ENCODE data around the gene DNASE1L3. TPM values are rescaled to one million over a fixed set of nuclear protein-coding genes. Genes with fewer than 3 reads are reported as not detected.

DNASE1L3 gene
- total and polyA plus RNA-seq, 2 of the 13 experiments (the other 11 are each of a cell fraction or from before 2014, with no cell fraction given), result 0.86 to 1.7 TPM

GRCh38 chr3:58222161-58222724 is 11.5 kb upstream of the DNASE1L3 start:
- Histone ChIP-seq H3K79me2 (ENCODE audit: insufficient read depth, low read length) (no peaks in the 10 kb centered on the region), H3K4me3 (replicated peaks in 1 of 3; ENCODE audit: insufficient read depth in 1 of 3, low read depth in 2 of 3, low read length in 3 of 3) (peak overlapping the region in 2 of 3 experiments; percentile 19 to 36; a peak in 3 of 6 replicates), H3K27me3 (ENCODE audit: control insufficient read depth in 1 of 2, insufficient read depth in 2 of 2, low read length in 2 of 2) (peaks cover 0 to 17% of the 10 kb centered on the region in 2 experiments; a peak in 2 of 5 replicates), H2AFZ (ENCODE audit: low read length) (no peak overlapping the region), H3K36me3 (replicated peaks in 1 of 2; ENCODE audit: control insufficient read depth in 1 of 2, insufficient read depth in 2 of 2, low read length in 2 of 2) (no peaks in the 10 kb centered on the region), H3K27ac (ENCODE audit: extremely low read length, insufficient read depth, low read length) (peak overlapping the region; percentile 32), H3K9me3 (ENCODE audit: low read length) (no peaks in the 10 kb centered on the region), H3K4me2 (ENCODE audit: low read depth, low read length) (peak overlapping the region; percentile 75), H4K20me1 (ENCODE audit: insufficient read depth, low read length) (no peaks in the 10 kb centered on the region), H3K4me1 (ENCODE audit: insufficient read depth, low read length) (peaks cover 43% of the 10 kb centered on the region), H3K9ac (ENCODE audit: insufficient read depth, low read depth, low read length) (no peak overlapping the region)
- CTCF ChIA-PET (ENCODE audit: low intra/inter-chr PET ratio, low total read pairs), result no interaction called here
- BruUV-seq (replicated peaks), result no TSS peak
- ATAC-seq, result peak; percentile 67
- FAIRE-seq, result peak; percentile 61
- intact Hi-C loops (cut with micrococcal nuclease; ENCODE audit: unreplicated experiment), result loop anchor here (2.0 kb wide), 1 partner anchor 15 kb away; the partner anchor contains the start of gene ABHD6
- DNase-seq (ENCODE audit: low spot score), result peak; percentile 77
- under 1% methylated on average over 8 of the region's 8 CpGs for WGBS (ENCODE audit: low lambda C conversion rate)
- in situ Hi-C loops (cut with HindIII; ENCODE audit: extremely low pct_ligation_motif_present, low pct_unique_long_range_greater_than_20kb), result no loop called here
- POLR2A ChIA-PET, result interaction anchor here (2.5 kb wide), 1 partner anchor 34 kb away, joined by 5 read pairs; no protein-coding TSS in a partner anchor
- TF ChIP-seq ZNF205 (CRISPR knock-in tag; IDR thresholded peaks at IDR 0.05) (peak; percentile 80; the same call in 1 of the 2 replicates), ZHX2 (IDR thresholded peaks at IDR 0.05; ENCODE audit: low read depth) (no peak), ZHX2 (CRISPR knock-in tag; IDR thresholded peaks at IDR 0.05; ENCODE audit: borderline replicate concordance) (no peak), ZNF792 (CRISPR knock-in tag; IDR thresholded peaks at IDR 0.05) (0 out of 2 replicates have a peak, but pooled peaks have one; percentile 39), DNMT3B (CRISPR knock-in tag; conservative IDR thresholded peaks at IDR 0.05) (no peak), ZEB1 (IDR thresholded peaks at IDR 0.05; ENCODE audit: insufficient replicate concordance, low read depth) (peak; percentile 58), NKX3-1 (CRISPR knock-in tag; IDR thresholded peaks at IDR 0.05) (no peak), SOX5 (CRISPR knock-in tag; IDR thresholded peaks at IDR 0.05; ENCODE audit: borderline replicate concordance) (peak; percentile 67), PTBP1 (IDR thresholded peaks at IDR 0.05; ENCODE audit: low read depth, low read length, poor library complexity, severe bottlenecking) (no peak), HES4 (CRISPR knock-in tag; IDR thresholded peaks at IDR 0.05; ENCODE audit: borderline replicate concordance) (no peak), FOXP1 (IDR thresholded peaks at IDR 0.05) (no peak), FOXP1 (CRISPR knock-in tag; IDR thresholded peaks at IDR 0.05) (peak; percentile 32; the same call in 1 of the 2 replicates), SOX6 (IDR thresholded peaks at IDR 0.05) (no peak), SOX6 (CRISPR knock-in tag; IDR thresholded peaks at IDR 0.05) (peak; percentile 78), ZNF292 (CRISPR knock-in tag; IDR thresholded peaks at IDR 0.05; ENCODE audit: borderline replicate concordance, low read depth) (0 out of 2 replicates have a peak, but pooled peaks have one; percentile 14)
- TF ChIP-seq, protein P1, sequence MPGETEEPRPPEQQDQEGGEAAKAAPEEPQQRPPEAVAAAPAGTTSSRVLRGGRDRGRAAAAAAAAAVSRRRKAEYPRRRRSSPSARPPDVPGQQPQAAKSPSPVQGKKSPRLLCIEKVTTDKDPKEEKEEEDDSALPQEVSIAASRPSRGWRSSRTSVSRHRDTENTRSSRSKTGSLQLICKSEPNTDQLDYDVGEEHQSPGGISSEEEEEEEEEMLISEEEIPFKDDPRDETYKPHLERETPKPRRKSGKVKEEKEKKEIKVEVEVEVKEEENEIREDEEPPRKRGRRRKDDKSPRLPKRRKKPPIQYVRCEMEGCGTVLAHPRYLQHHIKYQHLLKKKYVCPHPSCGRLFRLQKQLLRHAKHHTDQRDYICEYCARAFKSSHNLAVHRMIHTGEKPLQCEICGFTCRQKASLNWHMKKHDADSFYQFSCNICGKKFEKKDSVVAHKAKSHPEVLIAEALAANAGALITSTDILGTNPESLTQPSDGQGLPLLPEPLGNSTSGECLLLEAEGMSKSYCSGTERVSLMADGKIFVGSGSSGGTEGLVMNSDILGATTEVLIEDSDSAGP (CRISPR knock-in tag; IDR thresholded peaks at IDR 0.05; ENCODE audit: borderline replicate concordance), result no peak
- TF ChIP-seq, protein P2, sequence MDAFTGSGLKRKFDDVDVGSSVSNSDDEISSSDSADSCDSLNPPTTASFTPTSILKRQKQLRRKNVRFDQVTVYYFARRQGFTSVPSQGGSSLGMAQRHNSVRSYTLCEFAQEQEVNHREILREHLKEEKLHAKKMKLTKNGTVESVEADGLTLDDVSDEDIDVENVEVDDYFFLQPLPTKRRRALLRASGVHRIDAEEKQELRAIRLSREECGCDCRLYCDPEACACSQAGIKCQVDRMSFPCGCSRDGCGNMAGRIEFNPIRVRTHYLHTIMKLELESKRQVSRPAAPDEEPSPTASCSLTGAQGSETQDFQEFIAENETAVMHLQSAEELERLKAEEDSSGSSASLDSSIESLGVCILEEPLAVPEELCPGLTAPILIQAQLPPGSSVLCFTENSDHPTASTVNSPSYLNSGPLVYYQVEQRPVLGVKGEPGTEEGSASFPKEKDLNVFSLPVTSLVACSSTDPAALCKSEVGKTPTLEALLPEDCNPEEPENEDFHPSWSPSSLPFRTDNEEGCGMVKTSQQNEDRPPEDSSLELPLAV (CRISPR knock-in tag; conservative IDR thresholded peaks at IDR 0.05; ENCODE audit: low read depth), result no peak
